ENCODE results near the gene ARID4A.
"Not testable (repeated sequence)": the region's sequence is repeated elsewhere in the genome, so short reads cannot be mapped to it uniquely, and the experiment has no call there.

ARID4A gene

DNA sequence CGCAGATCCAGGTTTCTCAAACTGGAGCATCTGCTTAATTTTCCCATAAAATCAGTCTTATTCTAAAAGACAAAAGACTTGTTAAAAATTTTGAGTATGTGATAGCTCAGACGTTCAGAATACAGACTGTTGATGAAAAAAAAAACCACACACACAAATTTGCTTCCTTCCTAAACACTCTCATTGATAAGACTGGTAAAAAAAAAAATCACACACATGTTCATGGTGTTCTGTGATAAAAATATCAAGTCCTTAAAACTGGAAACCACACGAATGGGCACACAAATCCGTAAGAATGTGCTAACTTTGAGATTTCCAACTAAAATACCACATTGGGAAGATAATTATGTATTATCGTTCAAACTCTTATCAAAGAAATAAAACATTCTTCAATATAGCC, 6.7 kb upstream of the ARID4A start:
- DNase-seq: no peak

DNA sequence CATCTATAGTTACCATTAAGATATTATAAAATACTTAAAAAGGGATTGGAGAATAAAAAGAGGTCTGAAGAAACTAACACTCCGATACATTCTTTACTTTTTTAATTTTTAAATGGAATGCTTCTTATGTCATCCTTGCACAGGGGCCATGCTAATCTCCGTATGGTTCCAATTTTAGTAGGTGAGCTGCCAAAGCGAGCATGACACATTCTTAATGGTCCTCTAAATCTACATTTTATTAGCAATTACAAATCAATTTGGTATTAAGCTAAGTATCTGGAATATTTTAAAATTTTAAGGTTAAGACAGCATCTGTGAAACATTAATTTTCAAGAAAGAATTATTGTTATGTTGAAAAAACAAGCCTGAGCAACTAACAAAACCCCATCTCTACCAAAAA, 6.2 kb upstream of the ARID4A start:
- no peak for DNase-seq

DNA sequence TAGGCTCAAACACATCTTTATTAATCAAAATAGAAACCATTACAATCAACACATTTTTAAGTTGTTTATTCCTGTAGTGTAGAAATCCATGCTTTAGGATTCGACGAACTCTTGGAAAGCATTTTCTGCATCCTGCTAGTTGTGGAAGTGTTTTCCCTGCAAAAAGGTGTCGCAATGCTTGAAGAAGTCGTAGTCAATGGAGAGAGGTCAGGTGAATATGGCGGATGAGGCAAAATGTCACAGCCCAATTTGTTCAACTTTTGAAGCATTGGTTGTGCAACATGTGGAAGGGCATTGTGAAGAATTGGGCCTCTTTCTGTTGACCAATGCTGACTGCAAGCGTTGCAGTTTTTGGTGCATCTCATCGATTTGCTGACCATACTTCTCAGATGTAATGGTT, 4.2 kb upstream of the ARID4A start:
- no peak for DNase-seq

DNA sequence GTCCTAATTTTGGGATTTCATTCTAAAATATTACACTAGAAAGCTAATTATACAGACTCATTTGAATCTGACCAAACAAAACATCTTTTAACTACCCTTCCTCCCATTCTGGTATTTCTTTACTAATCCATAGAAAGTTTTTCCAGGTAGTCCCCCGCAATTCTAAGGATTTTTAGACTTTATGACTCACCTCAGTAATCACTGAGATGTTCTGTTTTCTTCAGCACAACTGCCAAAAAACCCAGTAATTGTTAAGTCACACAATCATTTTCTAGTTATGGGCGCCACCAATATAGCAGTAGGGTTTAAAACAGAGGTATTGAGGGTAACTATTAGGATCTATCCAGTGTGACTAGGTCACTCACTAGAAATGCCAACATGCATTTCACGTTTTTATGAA, 1.6 kb upstream of the ARID4A start:
- no peak for DNase-seq

DNA sequence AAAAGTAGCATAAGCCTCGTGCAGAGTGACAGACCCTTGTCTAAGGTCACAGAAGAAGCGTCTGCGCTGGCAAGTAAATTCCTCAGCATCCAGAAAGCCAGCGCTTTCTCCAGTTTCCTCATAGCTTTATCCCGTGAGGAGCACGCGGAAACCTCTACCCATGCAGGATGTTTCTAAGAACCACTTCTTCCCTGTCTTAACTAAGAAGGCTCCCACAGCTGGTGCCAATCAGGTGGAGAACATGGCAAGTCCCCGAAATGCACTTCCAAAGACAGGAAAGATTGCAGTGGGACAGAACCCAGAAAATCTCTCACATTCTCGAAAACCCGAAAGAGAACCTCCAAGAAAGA, 968 bp upstream of the ARID4A start:
- DNase-seq: no peak

DNA sequence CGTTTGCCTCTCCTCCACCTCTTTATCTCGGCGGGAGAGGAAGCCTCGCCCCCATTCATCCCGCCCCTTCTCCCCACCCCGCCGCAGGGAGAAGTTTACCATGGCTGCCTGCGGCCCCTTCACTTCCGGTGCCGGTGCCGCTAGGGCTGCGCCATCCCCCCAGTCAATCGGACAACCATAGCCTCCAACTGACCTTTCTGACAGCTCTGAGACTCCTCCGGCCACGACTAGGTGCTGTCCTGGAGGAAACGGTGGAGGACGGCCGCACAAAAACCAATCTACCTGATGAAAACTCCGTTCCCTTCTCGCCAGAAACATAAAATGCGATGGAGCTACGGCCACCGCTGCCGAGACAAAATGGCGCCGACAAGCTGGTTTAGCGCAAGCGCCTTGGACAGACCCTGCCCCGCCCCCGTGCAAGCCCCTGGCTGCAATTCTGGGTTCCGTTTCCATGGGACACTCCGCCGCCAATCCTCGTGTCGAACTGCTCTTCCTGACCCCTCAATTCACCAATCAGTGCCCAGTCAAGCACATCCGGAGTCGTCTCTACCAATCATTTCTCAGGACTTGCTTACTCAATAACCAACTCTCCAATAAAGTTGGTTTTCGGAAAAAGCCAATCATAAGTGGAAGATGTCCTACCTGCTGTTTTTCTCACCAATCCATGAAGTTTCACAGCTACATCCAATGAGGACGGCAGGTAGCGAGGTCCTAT, 436 bp upstream of the ARID4A start:
- peak; percentile 100 for DNase-seq

DNA sequence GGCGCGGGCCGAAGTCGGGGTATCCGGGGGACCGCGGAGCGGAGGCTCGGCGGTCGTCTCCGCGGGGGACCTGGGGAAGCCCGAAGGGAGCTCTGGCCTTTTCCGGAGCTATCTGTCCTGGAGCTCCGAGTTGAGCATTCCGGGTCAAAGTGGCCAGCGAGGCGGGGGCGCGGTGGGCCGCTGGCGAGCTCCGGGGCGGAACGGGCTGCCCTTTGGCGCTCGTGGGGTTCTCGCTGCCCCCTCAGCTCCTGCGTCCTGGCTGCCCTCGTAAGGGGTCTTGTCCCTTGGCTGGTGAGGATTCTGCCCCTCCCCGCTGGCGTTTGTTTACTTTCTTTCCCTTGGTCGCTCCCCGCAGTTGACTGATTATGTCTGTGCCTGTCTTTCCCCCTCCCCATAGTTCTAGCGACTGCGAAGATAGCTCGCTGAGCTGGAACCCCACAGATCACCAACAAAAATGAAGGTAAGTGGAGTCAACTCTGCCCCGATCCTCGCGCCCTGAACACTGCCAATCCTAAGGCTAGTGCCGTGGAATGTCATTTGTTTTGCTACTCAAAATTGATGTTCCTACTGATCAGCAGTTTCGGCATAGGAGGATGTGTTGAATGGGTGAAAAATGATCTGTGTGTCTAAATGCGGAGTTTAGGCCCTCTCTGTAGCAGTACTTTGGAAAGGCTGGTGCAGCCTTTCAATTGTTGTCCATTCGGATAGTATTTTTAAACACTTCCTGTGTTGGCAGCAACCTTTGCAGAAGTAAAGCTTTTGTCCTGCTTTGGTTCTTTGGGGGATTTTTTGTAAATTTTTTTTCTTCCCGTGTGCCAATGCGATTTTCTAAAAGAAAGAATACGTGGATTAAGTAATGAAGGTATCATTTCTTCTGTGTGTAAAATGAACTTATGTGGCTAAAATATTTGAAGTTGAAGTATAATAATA, 1.3 kb downstream of the ARID4A start:
- no peak for DNase-seq

DNA sequence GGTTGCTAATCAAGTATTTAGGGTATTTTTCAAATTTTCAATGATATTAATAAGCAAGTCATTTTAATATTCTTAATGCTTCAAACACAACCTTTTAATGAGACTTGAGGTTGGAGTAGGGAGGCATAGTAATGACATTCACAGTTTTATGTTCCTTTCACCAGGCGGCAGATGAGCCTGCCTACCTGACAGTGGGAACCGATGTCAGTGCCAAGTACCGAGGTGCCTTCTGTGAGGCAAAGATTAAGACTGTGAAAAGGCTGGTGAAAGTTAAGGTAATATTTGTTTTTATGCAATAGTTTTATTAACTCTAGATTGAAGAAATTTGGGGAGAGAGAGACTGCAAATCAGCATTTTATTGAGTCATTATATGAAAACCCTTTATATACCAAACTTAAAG, 3.1 kb downstream of the ARID4A start:
- DNase-seq: no peak

DNA sequence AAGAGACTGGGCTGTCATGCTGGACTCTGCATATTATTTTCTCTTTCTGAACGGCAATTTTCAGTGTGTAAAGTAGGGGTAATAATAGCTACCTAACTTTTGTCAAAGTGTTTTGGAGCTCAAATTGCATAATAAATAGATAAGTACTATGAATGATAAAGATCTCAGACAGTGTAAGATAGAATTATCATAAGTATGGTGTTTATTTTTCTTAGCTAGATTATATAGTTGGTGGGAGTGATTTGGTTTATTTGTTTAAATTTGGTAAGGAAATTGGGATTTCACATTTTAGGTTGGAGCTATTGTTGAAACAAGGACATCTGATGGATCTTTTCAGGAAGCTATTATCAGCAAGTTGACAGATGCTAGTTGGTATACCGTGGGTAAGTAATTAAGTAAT, 7.4 kb downstream of the ARID4A start:
- DNase-seq: no peak

DNA sequence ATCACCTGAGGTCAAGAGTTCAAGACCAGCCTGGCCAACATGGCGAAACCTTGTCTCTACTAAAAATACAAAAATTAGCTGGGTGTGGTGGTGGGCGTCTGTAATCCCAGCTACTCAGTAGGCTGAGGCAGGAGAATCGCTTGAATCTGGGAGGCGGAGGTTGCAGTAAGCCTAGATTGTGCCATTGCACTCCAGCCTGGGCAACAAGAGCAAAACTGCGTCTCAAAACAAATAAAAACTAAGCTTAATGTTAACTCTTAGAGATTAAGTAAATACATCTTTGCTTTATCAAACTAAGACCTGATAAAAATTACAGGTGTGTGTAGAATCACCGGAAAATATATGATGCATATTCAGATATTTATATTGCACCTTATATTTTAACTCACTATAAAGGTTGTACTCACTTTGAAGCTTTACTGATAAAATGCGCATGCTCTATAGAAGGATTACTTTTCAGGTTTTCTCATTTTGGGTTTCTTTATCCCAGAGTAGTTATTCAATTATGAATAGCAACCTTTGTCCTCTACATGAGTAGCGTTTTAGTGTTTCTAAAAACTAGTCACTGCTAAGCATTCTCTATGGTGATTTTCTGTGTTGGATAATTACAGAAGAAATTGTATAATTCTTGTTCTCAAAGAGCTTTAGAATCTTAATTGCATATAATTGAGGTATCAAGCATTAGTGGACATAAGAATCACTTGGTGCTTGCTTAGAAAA, 9.4 kb downstream of the ARID4A start:
- no peak for DNase-seq

DNA sequence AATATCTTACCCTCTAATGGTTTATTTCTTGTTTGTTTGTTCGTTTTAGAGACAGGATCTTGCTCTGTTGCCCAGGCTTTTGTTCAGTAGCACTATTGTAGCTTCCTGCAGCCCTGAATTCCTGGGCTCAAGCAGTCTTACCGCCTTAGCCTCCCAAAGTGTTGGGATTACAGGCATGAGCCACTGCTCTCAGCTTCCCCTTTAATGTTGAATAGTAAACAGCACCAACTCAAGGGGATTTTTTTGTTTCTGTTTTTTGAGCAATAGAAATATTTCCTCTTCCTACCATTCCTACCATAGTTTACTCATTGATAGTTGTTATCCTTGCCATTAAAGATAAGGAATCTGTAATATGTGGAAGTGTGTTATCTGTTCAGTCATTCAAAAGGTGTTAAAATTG, 10.7 kb downstream of the ARID4A start:
- no peak for DNase-seq

DNA sequence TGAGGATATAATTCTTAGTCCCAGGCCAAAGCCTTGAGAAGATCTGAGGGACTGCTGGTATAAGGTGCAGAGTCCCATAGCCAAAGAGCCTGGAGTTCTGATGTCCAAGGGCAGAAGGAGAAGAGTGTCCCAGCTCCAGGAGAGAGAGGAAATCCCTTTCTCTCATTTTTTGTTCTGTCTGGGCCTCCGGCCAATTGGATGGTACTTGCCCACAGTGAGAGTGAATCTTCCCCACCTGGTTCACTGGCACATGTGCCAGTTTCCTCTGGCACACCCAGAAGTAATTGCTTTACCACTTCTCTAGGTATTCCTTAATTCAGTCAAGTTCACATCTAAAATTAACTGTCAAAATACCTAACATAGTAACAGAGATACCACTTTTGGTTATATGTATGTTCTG, 15.3 kb downstream of the ARID4A start:
- no peak for DNase-seq

DNA sequence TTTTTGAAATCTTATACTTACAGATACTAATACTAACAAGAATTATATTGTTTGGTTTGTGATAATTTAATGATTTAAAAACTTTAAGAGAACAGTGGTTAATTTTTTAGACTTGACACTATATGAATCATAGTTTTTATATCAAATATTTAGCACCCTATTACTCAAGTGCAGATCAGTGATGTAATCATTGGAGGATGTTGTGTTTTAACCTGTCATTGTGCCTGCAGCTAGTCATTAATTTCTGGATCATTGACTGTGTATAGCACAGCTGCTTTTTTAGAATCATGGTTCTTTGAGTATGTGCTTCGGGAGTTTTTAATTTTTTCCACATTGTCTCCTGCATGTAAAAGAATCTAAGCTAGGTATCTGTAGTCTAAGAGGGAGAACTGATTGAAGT, 17.3 kb downstream of the ARID4A start:
- DNase-seq: no peak

DNA sequence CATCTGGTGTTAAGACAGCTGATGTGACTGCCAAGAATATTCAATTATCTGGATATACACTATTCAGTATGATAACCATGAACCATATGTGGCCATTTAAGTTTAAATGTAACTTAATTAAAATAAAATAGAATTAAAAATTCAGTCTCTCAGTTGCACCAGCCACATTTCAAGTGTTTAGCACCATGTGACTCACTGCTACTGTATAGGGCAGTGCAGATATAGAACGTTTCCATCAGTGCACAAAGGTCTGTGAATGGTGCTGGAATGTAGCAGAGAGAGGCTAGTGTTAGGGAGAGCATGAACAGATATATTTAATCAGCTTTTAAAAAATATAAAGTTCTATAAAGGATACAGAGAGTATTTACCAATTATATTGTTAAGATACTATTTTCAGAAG, 28.7 kb downstream of the ARID4A start:
- no peak for DNase-seq

DNA sequence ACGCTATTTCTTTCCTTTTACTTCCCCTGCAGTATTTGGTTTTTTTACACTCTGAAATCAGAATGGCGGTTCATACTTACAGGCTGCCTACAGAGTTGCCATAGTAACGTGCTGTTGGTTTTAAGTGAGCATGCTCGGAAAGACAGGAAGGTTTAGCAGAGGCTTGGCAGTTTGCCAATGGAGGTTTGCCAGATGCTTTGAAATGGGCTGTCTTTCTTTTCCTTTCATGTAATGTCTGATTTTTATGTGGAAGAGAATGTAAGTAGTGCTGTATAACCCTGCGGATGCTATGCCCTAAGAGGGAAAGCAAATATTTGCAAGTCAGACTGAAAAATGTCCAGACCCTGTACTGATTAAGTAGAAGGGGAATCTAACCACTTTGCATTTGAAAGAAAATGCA, 32.8 kb downstream of the ARID4A start:
- peak; percentile 97 for DNase-seq

DNA sequence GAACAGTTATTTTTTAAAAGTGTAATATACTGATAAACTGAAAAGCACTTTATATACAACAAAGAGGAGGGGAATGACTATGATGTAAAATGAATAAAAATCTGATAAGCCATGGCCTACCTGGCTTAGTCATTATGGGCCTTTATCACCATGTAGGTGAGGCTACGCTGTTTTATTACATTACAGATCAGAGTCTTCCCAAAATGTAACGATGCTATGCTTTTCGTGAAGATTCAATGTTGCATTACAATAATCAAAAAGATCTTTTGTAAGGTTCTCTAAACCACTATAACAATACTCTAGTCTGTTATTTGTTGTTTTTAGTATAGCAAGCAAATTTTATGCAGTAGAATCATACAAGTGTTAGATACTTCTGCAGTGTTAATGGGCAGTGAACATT, 34.2 kb downstream of the ARID4A start:
- no peak for DNase-seq

DNA sequence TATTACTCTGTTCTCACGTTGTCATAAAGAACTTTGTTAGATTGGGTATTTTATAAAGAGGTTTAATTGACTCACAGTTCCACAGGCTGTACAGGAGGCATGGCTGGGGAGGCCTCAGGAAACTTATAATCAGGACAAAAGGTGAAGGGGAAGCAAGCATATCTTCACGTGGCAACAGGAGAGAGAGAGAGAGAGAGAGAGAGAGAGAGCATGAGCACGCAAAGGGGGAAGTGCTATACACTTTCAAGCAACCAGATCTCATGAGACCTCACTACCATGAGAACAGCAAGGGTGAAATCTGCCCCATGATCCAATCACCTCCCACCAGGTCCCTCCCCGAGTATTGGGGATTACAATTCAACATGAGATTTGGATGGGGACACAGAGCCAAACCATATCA, 41.3 kb downstream of the ARID4A start:
- DNase-seq: not testable (repeated sequence)

DNA sequence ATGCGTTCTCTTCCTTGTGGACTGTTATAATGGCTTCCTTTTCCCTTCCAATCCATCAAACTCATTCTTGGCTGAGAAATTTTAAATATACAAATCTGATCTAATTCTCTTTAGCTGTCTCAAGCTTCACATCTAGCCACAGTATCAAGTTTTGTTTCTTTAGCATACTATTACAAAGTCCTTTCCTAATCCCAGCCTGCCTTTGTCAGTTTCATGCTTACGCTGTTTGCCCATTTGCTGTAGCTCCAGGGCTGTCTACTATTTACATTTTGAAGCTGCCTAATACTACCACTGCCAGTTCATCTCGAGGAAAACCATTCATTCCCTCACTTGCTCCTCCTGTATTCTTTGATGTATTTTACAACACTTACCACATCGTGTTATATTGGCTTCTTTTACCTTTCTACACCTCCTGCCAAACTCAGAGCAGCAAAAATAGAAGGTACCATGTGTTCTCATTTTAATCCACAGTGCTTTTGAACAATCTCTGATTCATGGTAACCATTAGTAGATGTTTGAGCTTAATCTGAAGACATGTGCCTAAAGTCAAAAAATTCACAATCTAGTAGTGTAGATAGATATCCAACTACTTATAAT, 42.9 kb downstream of the ARID4A start:
- DNase-seq: no peak

DNA sequence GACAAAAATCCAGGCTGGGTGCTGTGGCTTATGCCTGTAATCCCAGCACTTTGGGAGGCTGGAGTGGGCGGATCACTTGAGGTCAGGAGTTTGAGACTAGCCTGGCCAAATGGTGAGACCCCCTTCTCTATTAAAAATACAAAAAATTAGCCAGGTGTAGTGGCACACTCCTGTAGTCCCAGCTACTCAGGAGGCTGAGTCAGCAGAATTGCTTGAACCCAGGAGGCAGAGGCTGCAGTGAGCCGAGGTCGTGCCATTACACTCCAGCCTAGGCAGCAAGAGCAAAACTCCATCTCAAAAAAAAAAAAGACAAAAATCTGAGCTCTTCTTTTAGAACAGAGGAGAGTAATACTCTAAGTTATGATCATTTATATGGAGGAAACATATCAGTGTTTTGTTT, 45.2 kb downstream of the ARID4A start:
- not testable (repeated sequence) for DNase-seq

DNA sequence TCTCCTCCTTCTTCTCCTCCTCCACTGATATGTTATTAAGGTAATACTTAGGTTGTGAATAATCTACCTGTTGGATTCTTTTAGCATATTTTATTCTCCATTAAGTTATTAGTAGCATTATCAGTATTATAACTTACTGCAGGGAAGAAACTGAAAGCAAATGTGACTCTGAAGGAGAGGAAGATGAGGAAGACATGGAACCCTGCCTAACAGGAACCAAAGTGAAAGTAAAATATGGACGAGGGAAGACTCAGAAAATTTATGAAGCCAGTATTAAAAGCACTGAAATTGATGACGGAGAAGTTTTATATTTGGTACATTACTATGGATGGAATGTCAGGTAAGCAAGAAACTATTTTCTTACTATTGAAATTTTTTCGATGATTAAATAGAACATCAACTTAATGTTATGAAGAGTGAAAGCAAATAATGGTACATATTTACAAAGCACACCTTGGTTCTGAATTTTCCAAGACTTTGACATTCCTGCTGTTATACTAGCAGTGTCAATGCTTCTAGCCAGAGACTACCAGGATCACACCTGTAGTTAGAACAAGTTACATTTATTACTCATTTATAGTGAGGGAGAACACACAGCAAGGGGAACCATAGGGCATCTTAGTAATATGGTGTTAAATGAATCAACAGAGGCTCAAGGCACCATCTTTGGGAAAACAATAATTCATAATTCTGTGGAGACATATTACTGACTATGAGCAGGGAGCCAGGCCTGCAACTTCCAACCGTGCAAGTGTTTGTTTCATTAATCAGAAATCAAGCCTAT, 55.4 kb downstream of the ARID4A start:
- no peak for DNase-seq

DNA sequence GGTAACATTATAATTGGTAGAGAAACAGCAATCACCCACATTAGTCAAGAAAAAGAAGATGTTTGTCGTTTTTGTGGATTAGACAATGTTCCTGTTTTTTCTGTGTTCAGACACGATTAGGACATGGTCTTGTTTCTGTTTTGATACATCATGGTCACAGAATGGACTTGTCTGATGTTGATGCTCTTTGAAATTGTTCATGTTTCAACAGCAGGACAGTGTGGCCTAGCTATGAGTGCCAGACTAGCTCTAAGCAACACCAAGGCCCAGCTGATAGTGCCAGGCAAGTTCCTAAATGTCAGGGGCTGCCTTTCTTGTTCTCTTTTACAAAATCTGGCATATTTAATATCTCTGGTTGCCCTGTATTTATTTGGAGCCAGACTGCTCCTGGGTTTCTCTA, 56.5 kb downstream of the ARID4A start:
- no peak for DNase-seq

DNA sequence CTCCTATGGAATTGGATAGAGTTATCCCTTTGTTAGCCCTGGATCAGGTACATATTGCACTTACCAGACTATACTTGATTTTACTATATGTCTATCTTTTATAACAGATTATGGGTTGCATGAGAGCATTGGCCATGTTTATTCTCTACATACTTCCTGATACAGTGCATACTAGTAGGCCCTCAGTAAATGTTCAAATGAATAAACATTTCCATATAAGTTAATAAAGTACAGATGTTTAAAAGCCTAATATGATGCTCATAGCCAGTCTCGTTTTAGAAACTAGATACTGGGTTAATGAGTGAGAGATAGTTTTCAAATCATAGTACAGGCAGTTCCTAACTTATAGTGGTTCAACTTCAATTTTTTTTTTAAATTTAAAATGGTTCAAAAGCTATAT, 57.9 kb downstream of the ARID4A start:
- DNase-seq: peak; percentile 1

Data from fibroblast of skin of scalp (primary cell).